ENCODE measurements around the gene NUP85. TPM values are rescaled to one million over a fixed set of nuclear protein-coding genes. Genes with fewer than 3 reads are reported as not detected.

NUP85 gene
- total and polyA plus RNA-seq, 2 experiments from 2014 or later, result 59.4 to 114 TPM

GRCh38 chr17:75267153-75267410 lies 61.6 kb downstream of the NUP85 start:
- Histone ChIP-seq H3K27me3 (ENCODE audit: insufficient read depth) (no peaks in the 10 kb centered on the region), H3K27ac (ENCODE audit: low read depth) (0 out of 2 replicates have a peak overlapping the region, but pooled peaks have one; percentile 70), H3K79me2 (replicated peaks; ENCODE audit: insufficient read depth) (peaks cover 24% of the 10 kb centered on the region), H3K4me1 (ENCODE audit: insufficient read depth) (peaks cover 10% of the 10 kb centered on the region), H2AFZ (no peak overlapping the region), H3K9me2 (ENCODE audit: insufficient read depth) (no peaks in the 10 kb centered on the region), H3K36me3 (ENCODE audit: insufficient read depth) (peaks cover 19% of the 10 kb centered on the region), H3K4me2 (no peak overlapping the region), H4K20me1 (replicated peaks; ENCODE audit: insufficient read depth) (no peaks in the 10 kb centered on the region; the same call in 1 of the 2 replicates), H3F3A (replicated peaks; ENCODE audit: low read depth) (peaks cover 49% of the 10 kb centered on the region), H3K4me3 (no peak overlapping the region)
- no peak overlapping the region; the same call in 2 of the 3 replicates for H3K4me3 Mint-ChIP-seq
- H3K27me3 Mint-ChIP-seq (ENCODE audit: insufficient read depth, low read depth, poor library complexity), result peaks cover 11% of the 10 kb centered on the region
- H3K9me3 Mint-ChIP-seq, result no peaks in the 10 kb centered on the region
- DNase-seq (ENCODE audit: low spot score) (no peak), ATAC-seq (no peak)
- H3K27ac Mint-ChIP-seq, result no peak overlapping the region
- TF ChIP-seq POLR2AphosphoS5 (IDR thresholded peaks at IDR 0.05; ENCODE audit: low read depth) (peak; percentile 1; the same call in 1 of the 2 replicates), ZNF114 (CRISPR knock-in tag; IDR thresholded peaks at IDR 0.05) (no peak)
- peaks cover 31% of the 10 kb centered on the region for H3K4me1 Mint-ChIP-seq
- H3K36me3 Mint-ChIP-seq (ENCODE audit: low read depth), result peaks cover 51% of the 10 kb centered on the region; the same call in 2 of the 3 replicates

- H3K9me3 Mint-ChIP-seq, result no peaks in the 10 kb centered on the region
- Histone ChIP-seq H3K4me1 (ENCODE audit: insufficient read depth) (peaks cover 10% of the 10 kb centered on the region), H3K4me2 (peak overlapping the region; percentile 60), H3K79me2 (replicated peaks; ENCODE audit: insufficient read depth) (peaks cover 18% of the 10 kb centered on the region), H3F3A (replicated peaks; ENCODE audit: low read depth) (peaks cover 53% of the 10 kb centered on the region), H2AFZ (no peak overlapping the region), H3K27me3 (ENCODE audit: insufficient read depth) (no peaks in the 10 kb centered on the region), H3K27ac (ENCODE audit: low read depth) (peak overlapping the region; percentile 83; the same call in 1 of the 2 replicates), H3K36me3 (ENCODE audit: insufficient read depth) (peaks cover 19% of the 10 kb centered on the region), H3K4me3 (no peak overlapping the region; the same call in 1 of the 2 replicates), H3K9me2 (ENCODE audit: insufficient read depth) (no peaks in the 10 kb centered on the region), H4K20me1 (replicated peaks; ENCODE audit: insufficient read depth) (no peaks in the 10 kb centered on the region; the same call in 1 of the 2 replicates)
- peaks cover 26% of the 10 kb centered on the region for H3K4me1 Mint-ChIP-seq
- DNase-seq (ENCODE audit: low spot score), result peak; percentile 89
- peak overlapping the region; percentile 5; the same call in 2 of the 3 replicates for H3K4me3 Mint-ChIP-seq
- H3K27ac Mint-ChIP-seq, result peak overlapping the region; percentile 77
- peaks cover 46% of the 10 kb centered on the region; the same call in 2 of the 3 replicates for H3K36me3 Mint-ChIP-seq (ENCODE audit: low read depth)
- H3K27me3 Mint-ChIP-seq (ENCODE audit: insufficient read depth, low read depth, poor library complexity), result peaks cover 11% of the 10 kb centered on the region
- peak; percentile 66 for ATAC-seq
- no peak for TF ChIP-seq EZH2phosphoT487 (IDR thresholded peaks at IDR 0.05; ENCODE audit: unreplicated experiment)
- peak; percentile 37 to 69 for TF ChIP-seq CTCF (conservative IDR thresholded peaks at IDR 0.05; ENCODE audit: low read depth in 2 of 2)
- no peak for TF ChIP-seq REST (IDR thresholded peaks at IDR 0.05; ENCODE audit: unreplicated experiment)
- no peak for TF ChIP-seq STAT1 (IDR thresholded peaks at IDR 0.05; ENCODE audit: unreplicated experiment)
- no peak for TF ChIP-seq JUNB (IDR thresholded peaks at IDR 0.05; ENCODE audit: unreplicated experiment)
- no peak for TF ChIP-seq NANOG (IDR thresholded peaks at IDR 0.05; ENCODE audit: borderline replicate concordance)
- TF ChIP-seq CREB1 (CRISPR knock-in tag; IDR thresholded peaks at IDR 0.05; ENCODE audit: low read depth), result 0 out of 2 replicates have a peak, but pooled peaks have one; percentile 29
These were observed 62.1 kb downstream of the NUP85 start for GRCh38 chr17:75267411-75268232.

Data from GM23338 (cell line).